Glutamatergic neuron (in vitro differentiated cells): ENCODE results near the gene PCGF3. TPM values are rescaled to one million over a fixed set of nuclear protein-coding genes. Genes with fewer than 3 reads are reported as not detected.
"Not testable (repeated sequence)": the region's sequence is repeated elsewhere in the genome, so short reads cannot be mapped to it uniquely, and the experiment has no call there.

Source experiments
- DNase-seq: peaks from one replicate; pipeline ENCODE4 v3.0.0; 2022
- H3K27ac Mint-ChIP-seq: one replicate; pipeline ENCODE4 v1.8.0; 2020; ENCODE audit warnings: mild to moderate bottlenecking, mixed read lengths, inconsistent platforms; ENCODE audit not compliant: unreplicated experiment
- H3K27me3 Mint-ChIP-seq: one replicate; pipeline ENCODE4 v1.8.0; 2020; ENCODE audit warnings: mild to moderate bottlenecking, moderate library complexity, mixed read lengths, inconsistent platforms; ENCODE audit not compliant: unreplicated experiment
- H3K36me3 Mint-ChIP-seq: one replicate; pipeline ENCODE4 v1.8.0; 2020; ENCODE audit warnings: mild to moderate bottlenecking, mixed read lengths, inconsistent platforms; ENCODE audit not compliant: unreplicated experiment
- H3K4me1 Mint-ChIP-seq: one replicate; pipeline ENCODE4 v1.8.0; 2020; ENCODE audit warnings: mild to moderate bottlenecking, low read depth, mixed read lengths, inconsistent platforms; ENCODE audit not compliant: unreplicated experiment
- H3K4me3 Mint-ChIP-seq: one replicate; pipeline ENCODE4 v1.8.0; 2020; ENCODE audit warnings: mild to moderate bottlenecking, mixed read lengths, inconsistent platforms; ENCODE audit not compliant: unreplicated experiment
- H3K9me3 Mint-ChIP-seq: one replicate; pipeline ENCODE4 v1.8.0; 2020; ENCODE audit warnings: mild to moderate bottlenecking, moderate library complexity, mixed read lengths, inconsistent platforms; ENCODE audit not compliant: unreplicated experiment
- total RNA-seq: library from RNA; stranded (reverse); fragmentation: NEBNext Ultra II Directional; extraction: Animal tissue kit (Norgen Biotek cat#: 25700); gene quantifications from one replicate; pipeline ENCODE4 v1.2.1, GENCODE V29; 2021; ENCODE audit not compliant: unreplicated experiment
- TF ChIP-seq, protein P1 (sequence below): fragments of 200-600 bp; sonication (generic); IDR thresholded peaks from one replicate; pipeline ENCODE4 v1.5.0; 2021; ENCODE audit not compliant: partially characterized antibody, unreplicated experiment

Gene PCGF3
- total RNA-seq, 1 donor from 2014 or later, result 122 TPM

- TF ChIP-seq, protein P1, sequence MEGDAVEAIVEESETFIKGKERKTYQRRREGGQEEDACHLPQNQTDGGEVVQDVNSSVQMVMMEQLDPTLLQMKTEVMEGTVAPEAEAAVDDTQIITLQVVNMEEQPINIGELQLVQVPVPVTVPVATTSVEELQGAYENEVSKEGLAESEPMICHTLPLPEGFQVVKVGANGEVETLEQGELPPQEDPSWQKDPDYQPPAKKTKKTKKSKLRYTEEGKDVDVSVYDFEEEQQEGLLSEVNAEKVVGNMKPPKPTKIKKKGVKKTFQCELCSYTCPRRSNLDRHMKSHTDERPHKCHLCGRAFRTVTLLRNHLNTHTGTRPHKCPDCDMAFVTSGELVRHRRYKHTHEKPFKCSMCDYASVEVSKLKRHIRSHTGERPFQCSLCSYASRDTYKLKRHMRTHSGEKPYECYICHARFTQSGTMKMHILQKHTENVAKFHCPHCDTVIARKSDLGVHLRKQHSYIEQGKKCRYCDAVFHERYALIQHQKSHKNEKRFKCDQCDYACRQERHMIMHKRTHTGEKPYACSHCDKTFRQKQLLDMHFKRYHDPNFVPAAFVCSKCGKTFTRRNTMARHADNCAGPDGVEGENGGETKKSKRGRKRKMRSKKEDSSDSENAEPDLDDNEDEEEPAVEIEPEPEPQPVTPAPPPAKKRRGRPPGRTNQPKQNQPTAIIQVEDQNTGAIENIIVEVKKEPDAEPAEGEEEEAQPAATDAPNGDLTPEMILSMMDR, result no peak
- no peaks in the 10 kb centered on the region for H3K4me1 Mint-ChIP-seq
- no peak for DNase-seq
- H3K27ac Mint-ChIP-seq, result no peak overlapping the region
- no peak overlapping the region for H3K4me3 Mint-ChIP-seq
- H3K27me3 Mint-ChIP-seq, result peaks cover 12% of the 10 kb centered on the region
- peaks cover 4% of the 10 kb centered on the region for H3K9me3 Mint-ChIP-seq
- H3K36me3 Mint-ChIP-seq, result peaks cover 6% of the 10 kb centered on the region
Observed at GRCh38 chr4:665381-665750, 40.3 kb upstream of the PCGF3 start.

- Mint-ChIP-seq H3K9me3 (peaks cover 3% of the 10 kb centered on the region), H3K36me3 (peaks cover 2% of the 10 kb centered on the region), H3K27me3 (peaks cover 10% of the 10 kb centered on the region), H3K4me1 (no peaks in the 10 kb centered on the region), H3K4me3 (no peak overlapping the region), H3K27ac (no peak overlapping the region)
- peak; percentile 24 for DNase-seq
- TF ChIP-seq, protein P1, result no peak
Observed at GRCh38 chr4:665751-666435, 39.7 kb upstream of the PCGF3 start.

GRCh38 chr4:666436-666810 is 39.2 kb upstream of the PCGF3 start:
- Mint-ChIP-seq H3K27me3 (peaks cover 8% of the 10 kb centered on the region), H3K27ac (no peak overlapping the region)
- no peak for DNase-seq

GRCh38 chr4:666822-667544 is 38.6 kb upstream of the PCGF3 start:
- Mint-ChIP-seq H3K9me3 (peaks cover 1% of the 10 kb centered on the region), H3K4me1 (no peaks in the 10 kb centered on the region), H3K36me3 (no peaks in the 10 kb centered on the region), H3K27me3 (peaks cover 8% of the 10 kb centered on the region), H3K4me3 (no peak overlapping the region), H3K27ac (no peak overlapping the region)
- TF ChIP-seq, protein P1, result no peak
- DNase-seq, result peak; percentile 7

More at GRCh38 chr4:666436-666810, 39.2 kb upstream of the PCGF3 start:
- TF ChIP-seq, protein P1, result no peak
- Mint-ChIP-seq H3K36me3 (no peaks in the 10 kb centered on the region), H3K4me1 (no peaks in the 10 kb centered on the region), H3K4me3 (no peak overlapping the region), H3K9me3 (peaks cover 1% of the 10 kb centered on the region)

GRCh38 chr4:667545-667925 is 38.1 kb upstream of the PCGF3 start:
- no peak for DNase-seq
- TF ChIP-seq, protein P1, result no peak
- Mint-ChIP-seq H3K4me3 (no peak overlapping the region), H3K4me1 (no peaks in the 10 kb centered on the region), H3K9me3 (no peaks in the 10 kb centered on the region), H3K27me3 (peaks cover 8% of the 10 kb centered on the region), H3K27ac (peak overlapping the region; percentile 22), H3K36me3 (no peaks in the 10 kb centered on the region)

GRCh38 chr4:668219-668618 is 37.4 kb upstream of the PCGF3 start:
- H3K4me3 Mint-ChIP-seq, H3K27me3 Mint-ChIP-seq, H3K9me3 Mint-ChIP-seq, H3K36me3 Mint-ChIP-seq, H3K27ac Mint-ChIP-seq, DNase-seq, H3K4me1 Mint-ChIP-seq: not testable (repeated sequence)

DNA sequence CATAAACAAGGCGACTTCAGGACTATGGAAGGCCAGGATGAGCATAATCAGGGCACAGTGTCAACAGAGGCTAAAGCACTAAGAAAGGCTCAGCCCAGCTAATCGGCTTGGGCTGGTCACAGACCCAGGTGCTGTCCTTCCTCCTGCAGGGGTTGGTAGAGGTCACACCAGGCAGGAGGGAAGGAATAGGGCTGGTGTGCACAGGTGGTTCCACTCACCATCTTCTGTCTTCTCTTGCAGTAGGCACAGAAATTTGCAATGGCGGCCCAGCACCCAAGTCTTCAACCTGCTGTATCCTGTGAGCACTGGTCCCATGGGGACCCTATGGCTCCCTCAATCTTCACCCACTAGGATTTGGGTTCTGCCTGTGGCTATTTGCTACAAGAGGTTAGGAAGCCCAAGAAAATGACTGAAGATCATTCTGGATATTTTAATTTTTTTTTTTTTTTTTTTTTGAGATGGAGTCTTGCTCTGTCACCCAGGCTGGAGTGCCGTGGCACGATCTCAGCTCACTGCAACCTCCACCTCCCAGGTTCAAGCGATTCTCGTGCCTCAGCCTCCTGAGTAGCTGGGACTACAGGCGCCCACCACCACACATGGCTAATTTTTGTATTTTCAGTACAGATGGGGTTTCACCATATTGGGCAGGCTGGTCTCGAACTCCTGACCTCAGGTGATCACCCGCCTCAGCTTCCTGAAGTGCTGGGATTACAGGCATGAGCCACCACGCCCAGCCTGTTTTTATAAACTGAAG is 35.6 kb upstream of the PCGF3 start:
- not testable (repeated sequence) for H3K4me1 Mint-ChIP-seq, H3K4me3 Mint-ChIP-seq, H3K27ac Mint-ChIP-seq, H3K27me3 Mint-ChIP-seq, DNase-seq, H3K36me3 Mint-ChIP-seq, H3K9me3 Mint-ChIP-seq
